ENCODE measurements around the gene EXOG. TPM values are rescaled to one million over a fixed set of nuclear protein-coding genes. Genes with fewer than 3 reads are reported as not detected.

EXOG gene
- total RNA-seq, 2 experiments from 2014 or later = 11.7 to 13.0 TPM

DNA sequence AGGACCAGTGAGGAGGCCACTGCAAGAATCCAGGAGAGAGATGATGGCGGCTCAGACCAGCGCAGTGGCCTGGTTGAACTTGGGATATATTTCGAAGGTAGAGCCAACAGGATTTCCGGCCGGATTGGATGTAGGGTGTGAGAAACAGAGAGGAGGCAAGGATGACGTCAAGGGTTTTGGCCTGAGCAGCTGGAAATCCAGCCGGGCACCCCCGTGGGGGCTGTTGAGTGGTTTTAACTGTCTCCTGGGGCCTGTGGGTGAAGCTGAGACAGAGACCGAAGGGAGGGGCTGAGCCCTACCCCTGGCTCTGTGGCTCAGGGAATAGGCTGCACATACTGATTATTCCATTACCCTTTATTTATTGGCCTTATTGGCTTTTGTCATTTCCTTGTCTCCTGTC is 45.7 kb downstream of the EXOG start:
- intact Hi-C loops (cut with micrococcal nuclease) = no loop called here
- POLR2A ChIA-PET = no interaction called here

GRCh38 chr3:38542401-38543298 is 46.5 kb downstream of the EXOG start:
- DNase-seq = no peak
- H3K4me3 Mint-ChIP-seq = no peak overlapping the region
- CTCF ChIA-PET = no interaction called here

More for the DNA sequence above, 45.7 kb downstream of the EXOG start:
- H3K27me3 Mint-ChIP-seq = no peaks in the 10 kb centered on the region
- H3K4me3 Mint-ChIP-seq = no peak overlapping the region
- H3K9me3 Mint-ChIP-seq = no peaks in the 10 kb centered on the region
- CTCF ChIA-PET = interaction anchor here (0.9 kb wide), 1 partner anchor 20 kb away, joined by 3 read pairs; no protein-coding TSS in a partner anchor
- H3K36me3 Mint-ChIP-seq = peaks cover under 1% of the 10 kb centered on the region
- no peaks in the 10 kb centered on the region for H3K4me1 Mint-ChIP-seq (ENCODE audit: low read depth)
- DNase-seq = no peak
- no peak overlapping the region for H3K27ac Mint-ChIP-seq

DNA sequence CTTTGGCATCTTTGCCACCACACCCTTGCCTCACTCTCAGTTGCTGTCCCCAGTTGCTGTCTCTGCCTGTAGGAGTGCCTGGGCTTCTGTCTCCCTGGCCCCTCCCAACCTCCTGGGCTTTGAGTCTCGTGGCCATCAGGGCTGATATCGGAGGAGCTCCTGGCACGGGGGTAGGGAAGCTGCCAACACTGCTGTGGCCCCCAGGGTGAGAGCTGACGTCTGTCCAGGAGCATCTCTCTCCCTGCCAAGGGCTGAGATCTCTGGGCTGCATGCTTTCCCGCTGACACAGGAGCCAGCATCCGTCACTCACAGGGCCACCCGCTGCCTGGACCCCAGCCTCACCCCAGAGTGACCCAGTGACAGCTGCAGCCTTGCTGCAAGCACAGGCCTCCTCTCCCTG is 47.4 kb downstream of the EXOG start:
- intact Hi-C loops (cut with micrococcal nuclease) = no loop called here
- POLR2A ChIA-PET = no interaction called here
- CTCF ChIA-PET = no interaction called here
- H3K27ac Mint-ChIP-seq = no peak overlapping the region
- no peaks in the 10 kb centered on the region for H3K9me3 Mint-ChIP-seq
- DNase-seq = no peak
- H3K4me1 Mint-ChIP-seq (ENCODE audit: low read depth) = no peaks in the 10 kb centered on the region
- no peak overlapping the region for H3K4me3 Mint-ChIP-seq
- H3K36me3 Mint-ChIP-seq = no peaks in the 10 kb centered on the region
- no peaks in the 10 kb centered on the region for H3K27me3 Mint-ChIP-seq

More at GRCh38 chr3:38542401-38543298, 46.5 kb downstream of the EXOG start:
- Mint-ChIP-seq H3K4me1 (ENCODE audit: low read depth) (no peaks in the 10 kb centered on the region), H3K36me3 (no peaks in the 10 kb centered on the region), H3K27me3 (no peaks in the 10 kb centered on the region), H3K9me3 (no peaks in the 10 kb centered on the region), H3K27ac (no peak overlapping the region)
- POLR2A ChIA-PET = no interaction called here
- intact Hi-C loops (cut with micrococcal nuclease) = no loop called here

DNA sequence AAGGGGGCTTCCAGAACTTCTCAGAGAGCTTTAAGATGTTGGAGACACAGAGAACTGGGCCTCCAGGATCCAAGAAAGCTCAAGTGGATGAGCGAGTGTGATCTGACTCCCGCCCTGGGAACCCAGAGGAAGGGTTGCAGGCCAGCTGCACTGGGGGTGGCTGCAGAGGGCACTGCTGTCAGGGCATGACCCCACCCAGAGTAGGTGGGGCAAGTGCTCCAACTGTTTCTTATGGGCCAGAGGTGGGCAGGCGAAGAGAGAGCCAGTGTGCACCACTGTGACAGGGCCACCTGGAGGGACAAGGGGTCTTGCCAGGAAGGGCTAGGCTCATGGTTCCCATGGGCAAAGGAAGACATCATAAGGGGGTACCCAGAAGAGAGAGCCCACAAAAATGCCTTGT is 48.8 kb downstream of the EXOG start:
- H3K4me1 Mint-ChIP-seq (ENCODE audit: low read depth) = no peaks in the 10 kb centered on the region
- no peak overlapping the region for H3K27ac Mint-ChIP-seq
- CTCF ChIA-PET = no interaction called here
- no peaks in the 10 kb centered on the region for H3K27me3 Mint-ChIP-seq
- H3K4me3 Mint-ChIP-seq = no peak overlapping the region
- POLR2A ChIA-PET = no interaction called here
- intact Hi-C loops (cut with micrococcal nuclease) = no loop called here
- no peaks in the 10 kb centered on the region for H3K36me3 Mint-ChIP-seq
- no peaks in the 10 kb centered on the region for H3K9me3 Mint-ChIP-seq
- peak; percentile 4 for DNase-seq

- Mint-ChIP-seq H3K4me1 (ENCODE audit: low read depth) (no peaks in the 10 kb centered on the region), H3K4me3 (no peak overlapping the region), H3K9me3 (no peaks in the 10 kb centered on the region), H3K27me3 (no peaks in the 10 kb centered on the region), H3K27ac (no peak overlapping the region), H3K36me3 (no peaks in the 10 kb centered on the region)
- intact Hi-C loops (cut with micrococcal nuclease) = no loop called here
- ChIA-PET POLR2A (no interaction called here), CTCF (no interaction called here)
- no peak for DNase-seq
Measured at GRCh38 chr3:38545550-38545949, 49.4 kb downstream of the EXOG start.

DNA sequence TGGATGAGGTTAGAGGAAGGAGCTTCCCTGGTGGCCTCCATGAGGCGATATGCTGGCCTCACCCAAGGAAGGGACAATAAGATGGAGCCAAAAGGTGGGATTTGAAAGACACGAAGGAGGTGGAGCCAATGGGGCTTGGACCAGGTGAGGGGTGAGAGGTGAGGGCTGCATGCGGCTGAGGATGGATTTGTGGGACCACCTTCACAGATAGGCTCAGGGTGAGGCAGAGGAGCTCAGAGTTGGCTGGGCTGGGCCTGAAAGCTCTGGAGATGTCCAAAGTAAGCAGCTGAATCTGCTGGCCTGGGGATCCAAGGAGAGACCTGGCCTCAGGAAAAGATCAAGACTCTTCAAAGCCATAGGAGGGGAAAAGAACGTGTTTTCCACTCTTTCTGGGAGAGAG is 49.8 kb downstream of the EXOG start:
- Mint-ChIP-seq H3K4me3 (no peak overlapping the region), H3K27ac (no peak overlapping the region), H3K27me3 (no peaks in the 10 kb centered on the region), H3K4me1 (ENCODE audit: low read depth) (no peaks in the 10 kb centered on the region), H3K9me3 (no peaks in the 10 kb centered on the region), H3K36me3 (no peaks in the 10 kb centered on the region)
- intact Hi-C loops (cut with micrococcal nuclease) = no loop called here
- ChIA-PET POLR2A (no interaction called here), CTCF (no interaction called here)
- DNase-seq = no peak

DNA sequence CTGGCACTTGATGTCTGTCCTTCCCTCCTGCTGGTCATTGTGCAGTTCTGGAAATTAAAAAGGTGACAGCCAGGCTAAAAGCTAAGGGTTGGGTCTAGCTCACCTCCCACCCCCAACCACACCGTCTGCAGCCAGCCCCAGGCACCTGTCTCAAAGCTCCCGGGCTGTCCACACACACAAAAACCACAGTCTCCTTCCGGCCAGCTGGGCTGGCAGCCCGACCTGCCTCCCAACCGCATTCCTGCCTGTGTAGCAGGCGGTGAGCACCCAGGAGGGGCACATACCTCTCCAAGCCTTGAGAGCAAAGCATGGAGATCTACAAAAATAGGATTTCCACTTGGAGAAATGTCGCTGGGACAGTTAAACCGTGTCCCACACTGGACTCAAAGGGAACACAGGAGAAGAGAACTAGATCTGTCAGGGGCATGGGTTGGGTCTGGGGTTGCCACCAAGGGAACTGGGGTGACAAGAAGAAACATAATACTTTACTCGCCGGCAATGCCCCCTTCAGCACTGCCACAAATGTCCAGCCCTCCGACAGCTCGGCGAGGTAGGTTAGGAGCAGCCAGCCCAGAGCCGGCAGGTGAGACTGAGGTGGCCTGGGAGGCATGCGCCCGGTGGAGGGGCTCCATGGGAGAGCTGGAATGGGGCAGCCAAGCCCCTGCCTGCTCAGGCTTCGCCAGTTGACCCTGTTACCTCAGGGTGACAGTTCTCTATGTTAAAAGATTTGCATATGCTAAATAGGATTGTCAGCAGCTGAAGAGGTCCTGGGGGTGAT is 52.2 kb downstream of the EXOG start:
- H3K4me3 Mint-ChIP-seq = no peak overlapping the region
- no peaks in the 10 kb centered on the region for H3K36me3 Mint-ChIP-seq
- no peaks in the 10 kb centered on the region for H3K27me3 Mint-ChIP-seq
- no peaks in the 10 kb centered on the region for H3K4me1 Mint-ChIP-seq (ENCODE audit: low read depth)
- H3K27ac Mint-ChIP-seq = no peak overlapping the region
- ChIA-PET CTCF (no interaction called here), POLR2A (no interaction called here)
- no peaks in the 10 kb centered on the region for H3K9me3 Mint-ChIP-seq
- peak; percentile 3 for DNase-seq
- intact Hi-C loops (cut with micrococcal nuclease) = no loop called here

GRCh38 chr3:38549082-38549481 is 52.9 kb downstream of the EXOG start:
- no peak overlapping the region for H3K27ac Mint-ChIP-seq
- ChIA-PET POLR2A (no interaction called here), CTCF (no interaction called here)
- no peaks in the 10 kb centered on the region for H3K36me3 Mint-ChIP-seq
- H3K27me3 Mint-ChIP-seq = no peaks in the 10 kb centered on the region
- intact Hi-C loops (cut with micrococcal nuclease) = no loop called here
- peak; percentile 3 for DNase-seq
- H3K4me1 Mint-ChIP-seq (ENCODE audit: low read depth) = no peaks in the 10 kb centered on the region
- peaks cover 3% of the 10 kb centered on the region for H3K9me3 Mint-ChIP-seq
- H3K4me3 Mint-ChIP-seq = no peak overlapping the region

DNA sequence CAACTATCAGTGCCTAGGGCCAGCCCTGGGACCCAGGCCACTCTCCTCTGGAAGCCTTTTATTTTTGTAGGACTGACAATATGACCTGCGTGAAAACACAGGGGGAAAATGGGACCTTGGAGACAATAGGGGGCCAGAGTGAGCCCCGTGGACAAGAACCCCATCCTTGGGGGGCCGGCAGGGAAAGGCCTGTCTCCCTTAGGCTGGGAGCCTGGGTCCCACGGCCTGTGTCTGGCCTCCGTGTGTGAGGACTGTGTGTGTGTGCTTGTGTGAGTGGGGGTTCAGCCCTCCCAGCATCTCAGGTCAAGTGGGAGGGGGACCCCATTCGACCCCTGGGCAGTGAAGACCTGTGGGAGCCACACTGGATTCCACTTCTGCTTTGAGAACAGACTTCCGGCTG is 53.3 kb downstream of the EXOG start:
- POLR2A ChIA-PET = no interaction called here
- intact Hi-C loops (cut with micrococcal nuclease) = no loop called here
- peak; percentile 2 for DNase-seq
- CTCF ChIA-PET = no interaction called here
- Mint-ChIP-seq H3K27ac (no peak overlapping the region), H3K4me3 (no peak overlapping the region), H3K4me1 (ENCODE audit: low read depth) (no peaks in the 10 kb centered on the region), H3K36me3 (no peaks in the 10 kb centered on the region), H3K27me3 (no peaks in the 10 kb centered on the region), H3K9me3 (peaks cover 5% of the 10 kb centered on the region)

GRCh38 chr3:38549957-38550840 is 54.1 kb downstream of the EXOG start:
- no peaks in the 10 kb centered on the region for H3K27me3 Mint-ChIP-seq

DNA sequence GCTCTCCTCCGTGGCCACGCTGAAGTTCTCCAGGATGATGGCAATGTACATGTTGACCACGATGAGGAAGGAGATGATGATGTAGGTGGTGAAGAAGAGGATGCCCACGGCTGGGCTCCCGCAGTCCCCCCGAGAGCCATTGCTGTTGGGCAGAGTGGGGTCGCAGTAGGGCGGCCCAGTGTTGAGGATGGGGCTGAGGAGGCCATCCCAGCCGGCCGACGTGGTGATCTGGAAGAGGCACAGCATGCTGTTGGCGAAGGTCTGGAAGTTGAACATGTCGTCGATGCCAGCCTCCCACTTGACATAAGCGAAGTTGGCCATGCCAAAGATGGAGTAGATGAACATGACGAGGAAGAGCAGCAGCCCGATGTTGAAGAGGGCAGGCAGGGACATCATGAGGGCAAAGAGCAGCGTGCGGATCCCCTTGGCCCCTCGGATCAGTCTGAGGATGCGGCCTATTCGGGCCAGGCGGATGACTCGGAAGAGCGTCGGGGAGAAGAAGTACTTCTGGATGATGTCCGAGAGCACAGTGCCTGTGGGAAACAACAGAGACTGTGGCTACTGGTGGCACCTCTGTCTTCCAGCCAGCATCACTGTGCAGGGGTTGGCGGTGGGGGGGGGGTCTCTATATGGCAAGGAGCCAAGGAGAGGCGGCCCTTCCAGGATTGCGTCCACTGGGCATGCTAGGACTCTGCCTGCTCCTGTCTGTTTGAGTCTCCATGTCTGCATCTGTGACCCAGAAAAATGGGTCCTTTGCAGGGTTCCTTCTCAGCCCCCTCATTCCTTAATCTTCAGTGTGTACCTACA is 55.1 kb downstream of the EXOG start:
- Mint-ChIP-seq H3K4me3 (no peak overlapping the region), H3K4me1 (ENCODE audit: low read depth) (no peaks in the 10 kb centered on the region), H3K36me3 (no peaks in the 10 kb centered on the region), H3K9me3 (peaks cover 5% of the 10 kb centered on the region), H3K27ac (no peak overlapping the region), H3K27me3 (no peaks in the 10 kb centered on the region)
- DNase-seq = peak; percentile 3
- CTCF ChIA-PET = no interaction called here
- intact Hi-C loops (cut with micrococcal nuclease) = no loop called here
- POLR2A ChIA-PET = no interaction called here

More at GRCh38 chr3:38549957-38550840, 54.1 kb downstream of the EXOG start:
- ChIA-PET CTCF (no interaction called here), POLR2A (no interaction called here)
- intact Hi-C loops (cut with micrococcal nuclease) = no loop called here
- Mint-ChIP-seq H3K27ac (no peak overlapping the region), H3K4me3 (no peak overlapping the region), H3K36me3 (no peaks in the 10 kb centered on the region), H3K4me1 (ENCODE audit: low read depth) (no peaks in the 10 kb centered on the region), H3K9me3 (peaks cover 5% of the 10 kb centered on the region)
- peak; percentile 4 for DNase-seq
